HG02759 (cell line): Measurements from ENCODE around the gene ZNF784.
A peak's percentile ranks its signal among the peaks of the same experiment; 100 is the strongest.
"Not testable (repeated sequence)": the region's sequence is repeated elsewhere in the genome, so short reads cannot be mapped to it uniquely, and the experiment has no call there.

Experiments
- ATAC-seq: cut with Tn5 transposase; IDR thresholded peaks from one replicate; pipeline ENCODE4 v1.9.1; 2021; ENCODE audit warnings: mild to moderate bottlenecking, moderate library complexity; ENCODE audit not compliant: unreplicated experiment

Gene ZNF784

DNA sequence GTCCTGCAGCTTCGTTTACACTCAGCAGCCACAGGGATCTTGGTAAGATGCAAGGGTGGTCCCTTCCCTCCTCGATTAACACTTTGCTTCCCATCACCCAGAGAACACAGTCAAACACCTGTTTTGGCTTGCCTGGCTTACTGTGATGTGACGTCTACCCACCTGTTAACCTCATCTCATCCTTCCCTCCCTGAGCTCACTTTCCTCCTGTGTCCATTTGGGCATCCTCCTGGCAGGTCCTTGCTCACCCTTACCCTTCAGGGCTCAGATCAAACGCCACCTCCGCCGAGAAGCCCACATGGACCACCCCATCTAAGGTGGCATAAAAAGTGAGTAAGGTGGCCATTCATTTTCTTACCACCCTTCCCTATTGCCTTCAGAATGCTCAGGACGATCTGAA, 34.3 kb downstream of the ZNF784 start:
- ATAC-seq, result no peak

DNA sequence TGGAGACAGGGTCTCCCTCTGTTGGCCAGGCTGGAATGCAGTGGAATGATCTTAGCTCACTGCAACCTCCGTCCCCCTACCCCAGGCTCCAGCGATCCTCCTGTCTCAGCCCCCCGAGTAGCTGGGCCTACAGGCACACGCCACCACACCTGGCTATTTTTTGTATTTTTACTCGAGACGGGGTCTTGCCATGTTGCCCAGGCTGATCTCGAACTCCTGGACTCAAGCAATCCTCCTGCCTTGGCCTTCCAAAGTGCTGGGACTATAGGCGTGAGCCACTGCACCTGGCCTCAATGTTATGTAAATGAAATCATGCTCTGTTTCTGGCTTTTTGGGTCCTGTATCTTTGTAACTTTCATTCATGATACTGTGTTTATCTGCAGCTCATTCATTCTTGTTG, 35.6 kb downstream of the ZNF784 start:
- ATAC-seq, result no peak

DNA sequence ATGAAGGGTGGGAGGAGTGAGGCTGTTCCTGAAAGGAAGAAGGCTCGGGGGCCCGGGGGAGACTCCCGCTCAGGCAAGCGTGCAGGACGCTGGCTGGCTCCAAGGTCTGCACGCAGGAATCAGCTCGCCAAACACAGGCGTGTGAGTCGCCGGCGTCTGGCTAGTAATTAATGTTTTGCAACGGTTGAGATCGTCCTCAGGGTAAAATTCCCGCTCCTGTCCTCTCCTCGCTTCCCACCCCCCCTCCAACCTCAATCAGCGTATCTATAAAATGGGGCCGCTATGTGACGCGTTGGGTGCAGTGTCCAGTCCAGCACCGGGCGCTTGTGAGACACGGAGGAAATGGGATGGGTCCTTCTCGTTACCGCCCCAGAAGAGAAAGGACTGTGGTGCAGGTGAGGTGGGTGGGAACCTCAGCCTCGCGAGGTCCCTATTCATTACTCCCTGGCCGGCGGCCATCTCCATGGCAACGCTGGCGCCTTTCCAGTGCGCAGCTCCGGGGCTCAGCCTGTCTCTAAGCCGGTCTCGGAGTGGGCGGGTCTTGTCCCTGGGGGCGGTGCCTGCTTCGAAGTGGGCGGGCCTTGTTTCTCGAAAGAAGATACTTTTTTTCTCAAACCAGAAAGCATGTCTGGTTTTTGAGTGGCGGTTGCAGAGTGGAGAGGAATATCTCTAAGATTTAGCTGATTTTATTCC, 37.2 kb downstream of the ZNF784 start:
- peak; percentile 90 for ATAC-seq

DNA sequence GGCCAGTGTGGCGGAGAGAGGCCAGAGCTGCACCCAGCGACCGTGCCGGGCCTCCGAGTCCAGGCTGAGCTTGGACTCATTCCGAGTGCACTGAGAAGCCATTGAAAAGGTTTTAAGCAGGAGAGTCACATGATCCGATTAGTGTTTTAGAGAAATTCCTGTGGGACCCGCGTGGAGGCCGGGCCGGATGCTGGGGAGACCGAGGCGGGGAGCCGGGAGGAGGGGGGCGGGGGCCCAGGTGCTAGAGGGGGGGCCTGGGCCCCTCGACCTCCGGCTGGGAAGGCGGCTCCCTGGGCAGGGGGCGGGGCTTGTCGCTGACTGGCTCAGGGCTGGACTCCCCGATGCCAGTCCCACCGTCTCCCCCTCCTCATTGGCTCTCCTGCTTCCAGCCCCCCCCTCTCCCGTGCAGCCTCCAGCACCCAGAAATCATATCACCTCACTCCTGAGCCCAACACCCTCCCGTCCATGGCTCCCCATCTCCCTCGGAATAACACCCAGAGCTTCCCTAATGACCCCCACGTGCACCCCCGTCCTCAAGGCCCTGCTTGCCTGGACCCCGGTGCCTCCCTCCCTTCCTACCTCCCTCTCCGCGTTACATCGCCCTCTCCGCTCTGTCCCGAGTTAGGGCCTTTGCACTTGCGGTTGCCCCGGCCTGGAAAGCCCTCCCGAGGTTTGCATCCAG, 38.6 kb downstream of the ZNF784 start:
- no peak for ATAC-seq

DNA sequence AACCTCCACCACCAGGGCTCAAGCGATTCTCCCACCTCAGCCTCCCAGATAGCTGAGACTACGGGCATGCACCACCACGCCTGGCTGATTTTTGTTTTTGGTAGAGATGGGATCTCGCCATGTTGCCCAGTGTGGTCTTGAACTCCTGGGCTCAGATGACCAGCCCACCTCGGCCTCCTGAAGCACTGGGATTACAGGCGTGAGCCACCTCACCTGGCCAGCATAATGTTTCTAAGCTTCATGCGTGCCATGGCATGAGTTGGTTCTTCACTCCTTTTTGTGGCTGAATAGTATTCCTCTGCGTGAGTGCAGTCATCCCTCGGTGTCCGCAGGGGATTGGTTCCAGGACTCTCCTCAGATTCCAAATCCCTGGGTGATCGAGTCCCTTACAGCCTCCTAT, 39.5 kb downstream of the ZNF784 start:
- ATAC-seq, result no peak

DNA sequence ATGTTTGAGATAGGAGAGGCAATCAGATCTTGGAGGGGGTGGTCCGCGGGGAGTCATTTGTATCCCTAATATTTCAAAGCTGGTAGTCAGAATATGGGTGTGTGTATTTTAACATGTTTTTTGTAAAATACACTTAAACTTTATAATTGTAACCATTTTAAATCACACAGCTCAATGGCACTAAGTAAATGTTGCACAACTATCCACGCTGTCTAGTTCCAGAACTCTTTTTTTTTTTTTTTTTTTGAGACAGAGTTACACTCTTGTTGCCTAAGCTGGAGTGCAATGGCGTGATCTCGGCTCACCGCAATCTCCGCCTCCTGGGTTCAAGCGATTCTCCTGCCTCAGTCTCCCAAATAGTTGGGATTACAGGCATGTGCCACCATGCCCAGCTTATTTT, 40.5 kb downstream of the ZNF784 start:
- ATAC-seq, result not testable (repeated sequence)

DNA sequence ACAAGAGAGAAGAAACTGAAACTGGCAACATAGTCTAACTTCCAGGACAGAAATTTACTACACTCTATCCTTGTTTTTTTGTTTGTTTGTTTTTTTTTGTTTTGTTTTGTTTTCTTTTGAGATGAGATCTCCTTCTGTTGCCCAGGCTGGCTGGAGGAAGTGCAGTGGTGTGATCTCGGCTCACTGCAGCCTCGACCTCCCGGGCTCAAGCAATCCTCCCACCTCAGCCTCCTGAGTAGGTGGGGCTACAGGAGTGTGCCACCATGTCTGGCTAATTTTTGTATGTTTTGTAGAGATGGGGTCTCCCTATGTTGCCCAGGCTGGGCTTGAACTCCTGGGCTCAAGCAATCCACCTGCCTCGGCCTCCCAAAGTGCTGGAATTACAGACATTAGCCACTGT, 42.1 kb downstream of the ZNF784 start:
- not testable (repeated sequence) for ATAC-seq

DNA sequence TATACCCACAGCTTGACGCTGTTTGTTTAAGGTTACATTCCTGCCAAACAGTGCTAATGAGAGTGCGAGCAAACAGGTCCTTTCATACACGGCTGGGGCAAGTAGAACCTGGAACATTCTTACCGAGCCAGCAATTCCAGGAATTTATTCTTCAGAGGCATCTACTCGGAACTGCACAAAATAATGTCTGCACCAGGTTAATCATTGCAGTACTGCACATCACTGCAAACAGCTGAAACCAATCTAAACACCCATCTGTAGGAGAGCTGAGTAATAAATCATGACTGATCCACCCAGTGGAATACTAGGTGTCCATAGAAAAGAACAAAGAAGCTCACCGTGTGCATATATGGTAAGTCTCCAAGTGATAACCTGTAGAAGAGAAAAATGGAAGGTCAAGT, 42.5 kb downstream of the ZNF784 start:
- no peak for ATAC-seq

DNA sequence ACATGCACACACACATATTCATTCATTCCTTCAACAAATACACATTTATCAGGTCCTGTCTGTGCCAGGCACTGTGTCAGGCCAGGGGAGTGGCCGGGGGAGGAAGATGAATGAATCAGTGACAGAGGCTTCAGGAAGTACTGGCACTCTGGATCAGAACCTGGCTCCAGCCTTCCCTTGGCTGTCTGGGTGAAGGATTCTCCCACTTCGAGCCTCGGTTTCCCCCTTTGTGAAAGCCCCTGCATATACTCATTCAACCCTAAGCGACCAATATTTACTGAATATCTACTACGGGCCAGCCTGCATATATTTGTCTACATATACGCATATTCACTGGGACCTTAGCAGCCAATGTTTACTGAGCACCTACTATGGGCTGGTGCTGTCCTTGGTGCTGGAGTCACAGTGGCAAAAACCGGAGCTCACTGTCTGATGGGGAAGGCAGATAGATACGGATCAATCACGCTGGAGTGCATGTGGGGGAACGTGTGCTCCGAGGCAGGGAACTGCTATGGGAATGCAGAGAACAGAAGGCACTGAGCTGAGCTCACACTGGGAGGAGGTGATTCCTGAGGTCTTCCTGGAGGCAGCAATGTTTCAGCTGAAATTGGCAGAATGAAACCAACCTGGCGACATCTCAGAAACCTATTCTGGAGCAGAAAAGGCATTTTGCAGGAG, 43.1 kb downstream of the ZNF784 start:
- ATAC-seq, result no peak

DNA sequence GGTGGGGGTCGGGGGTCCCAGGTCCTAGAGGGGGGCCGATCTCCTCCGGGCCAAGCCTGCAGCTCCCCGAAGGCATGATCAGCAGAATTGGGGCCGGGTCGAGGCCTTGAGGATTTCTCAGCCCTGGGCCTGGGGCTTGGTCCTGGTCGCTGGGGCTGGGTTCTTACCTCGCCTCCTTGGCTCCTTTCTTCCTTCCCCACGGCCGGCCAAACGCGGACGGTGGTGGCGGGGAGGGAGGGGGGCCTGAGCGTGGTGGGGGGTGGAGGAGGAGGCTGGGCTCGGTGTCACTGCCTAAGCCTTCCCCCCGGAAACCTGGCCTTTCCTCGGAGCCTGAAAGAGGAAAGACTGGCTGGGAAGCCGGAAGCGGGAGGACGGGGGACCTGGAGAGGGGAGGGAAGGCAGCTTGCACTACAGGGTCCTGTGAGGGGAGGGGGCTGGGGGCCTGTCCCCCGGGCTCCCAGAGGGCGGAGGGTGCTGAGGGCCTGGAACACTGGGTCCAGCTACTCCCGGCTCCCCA, 43.7 kb downstream of the ZNF784 start, which contains the start of gene ZNF579:
ZNF579 (minus strand) TSS at position 221 of the 517 bp plus-strand sequence. CDS start 1,209 bp downstream, outside the sequence.
- ATAC-seq, result peak; percentile 64

DNA sequence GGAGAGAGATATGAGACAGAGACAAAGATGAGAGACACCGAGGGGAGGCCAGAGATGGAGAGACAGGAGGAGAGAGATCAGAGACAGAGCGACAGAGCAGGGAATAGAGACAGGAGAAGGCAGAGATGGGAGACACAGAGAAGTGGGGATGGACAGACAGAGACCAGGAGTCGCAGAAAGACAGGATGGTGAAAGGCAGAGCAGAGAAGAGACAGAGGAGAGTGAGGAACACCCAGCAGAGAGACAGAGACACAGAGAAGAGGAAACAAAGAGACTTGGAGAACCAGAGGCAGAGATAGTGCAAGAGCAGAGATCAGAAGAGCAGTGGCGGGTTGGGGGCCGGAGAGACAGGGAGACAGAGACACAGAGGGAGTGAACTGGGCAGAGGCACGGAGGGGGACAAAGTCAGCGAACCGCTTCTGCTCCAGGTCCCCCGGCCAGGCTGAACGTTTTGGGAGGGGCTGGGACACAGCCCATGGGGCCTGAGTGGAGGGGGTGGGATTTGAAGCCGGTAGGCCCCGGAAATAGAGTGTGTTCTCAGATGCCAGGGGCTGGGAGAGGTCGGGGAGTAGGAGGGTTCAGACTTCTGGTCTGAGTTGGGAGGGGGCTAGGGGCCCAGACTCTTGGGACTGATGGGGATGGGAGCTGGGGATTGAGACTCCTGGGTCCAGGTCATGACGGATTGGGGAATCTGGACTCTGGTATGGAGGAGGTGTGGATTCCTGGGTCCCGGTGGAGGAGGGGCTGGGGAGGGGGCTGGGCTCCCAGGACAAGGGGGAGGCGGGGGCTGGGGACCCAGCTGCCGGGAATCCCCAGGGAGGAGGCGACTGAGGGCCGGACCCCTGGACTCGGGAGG, 44.4 kb downstream of the ZNF784 start:
- peak; percentile 9 for ATAC-seq

DNA sequence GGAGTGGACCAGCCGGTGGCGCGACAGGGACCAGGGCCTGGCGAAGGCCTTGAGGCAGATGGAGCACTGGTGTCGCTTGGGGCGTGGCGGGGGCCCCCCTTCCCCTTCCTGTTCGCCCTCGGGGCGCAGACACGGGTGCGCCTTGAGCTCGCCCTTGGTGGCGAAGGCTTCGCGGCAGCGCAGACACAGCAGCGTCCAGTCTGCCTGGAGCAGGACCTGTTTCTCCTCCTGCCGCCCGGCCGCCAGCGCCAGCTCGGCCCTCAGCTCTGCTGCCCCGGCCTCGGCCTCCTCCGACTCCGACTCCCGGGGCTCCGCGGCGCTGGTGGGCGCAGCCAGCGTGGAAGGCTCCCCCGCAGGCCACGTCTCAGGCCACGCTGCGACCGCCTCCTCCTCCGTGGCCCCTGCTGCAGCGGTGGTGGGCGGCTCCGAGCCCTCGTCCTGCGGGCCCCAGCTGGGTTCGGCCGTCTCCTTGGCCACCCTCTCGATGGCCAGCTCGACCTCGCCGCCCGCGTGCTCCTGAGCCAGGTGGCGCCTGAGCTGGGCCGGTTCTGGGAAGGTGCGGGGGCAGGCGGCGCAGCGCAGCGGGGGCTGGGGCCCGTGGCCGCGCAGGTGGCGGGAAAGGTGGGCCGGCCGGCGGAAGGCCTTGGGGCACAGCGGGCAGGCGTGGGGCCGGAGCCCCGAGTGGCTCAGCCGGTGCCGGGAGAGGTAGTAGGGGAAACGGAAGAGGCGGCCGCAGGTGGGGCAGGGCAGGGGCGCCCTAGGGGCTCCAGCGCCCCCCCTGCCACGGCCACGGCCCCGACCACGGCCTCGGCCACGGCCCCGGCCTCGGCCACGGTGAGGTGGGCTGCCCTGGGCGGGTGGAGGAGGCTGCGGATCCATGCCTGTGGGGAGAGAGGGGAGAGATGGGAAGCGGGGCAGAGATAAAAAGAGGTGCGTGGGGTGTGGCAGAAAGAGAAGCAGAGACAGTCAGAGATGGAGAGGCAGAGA, 45.3 kb downstream of the ZNF784 start:
- no peak for ATAC-seq

DNA sequence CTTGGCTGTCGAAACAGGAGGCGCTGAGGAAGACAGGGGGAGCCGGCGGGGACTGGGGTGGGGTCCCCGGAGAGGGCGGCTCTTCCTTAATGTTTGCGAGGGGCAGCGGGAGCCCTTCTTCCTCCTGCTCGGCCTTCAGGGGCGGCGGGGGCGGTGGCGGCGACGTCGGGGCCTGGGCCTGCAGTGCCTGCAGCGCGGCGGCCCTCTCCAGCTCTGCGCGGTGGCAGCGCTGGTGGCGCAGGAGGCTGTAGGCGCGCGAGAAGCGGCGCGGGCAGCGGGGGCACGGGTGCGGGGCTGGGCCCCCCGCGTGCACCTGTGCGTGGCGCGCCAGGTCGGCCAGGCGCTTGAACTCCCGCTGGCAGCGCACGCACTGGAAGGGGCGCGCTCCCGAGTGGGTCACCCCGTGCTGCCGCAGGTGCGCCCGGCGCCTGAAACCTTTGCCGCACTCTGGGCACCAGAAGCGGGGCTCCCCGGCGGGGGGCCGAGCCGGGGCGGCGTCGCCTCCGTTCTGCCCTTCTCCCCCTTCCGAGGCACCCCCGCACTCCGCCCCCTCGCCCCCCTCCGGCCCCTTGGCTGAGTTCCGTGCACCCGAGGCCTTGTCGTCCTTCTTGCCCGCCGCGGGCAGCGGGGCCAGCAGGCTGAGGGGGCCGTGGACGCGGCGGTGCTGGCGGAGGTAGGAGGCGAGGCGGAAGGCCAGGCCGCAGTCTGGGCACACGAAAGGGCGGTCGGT, 46.2 kb downstream of the ZNF784 start:
- ATAC-seq, result no peak

DNA sequence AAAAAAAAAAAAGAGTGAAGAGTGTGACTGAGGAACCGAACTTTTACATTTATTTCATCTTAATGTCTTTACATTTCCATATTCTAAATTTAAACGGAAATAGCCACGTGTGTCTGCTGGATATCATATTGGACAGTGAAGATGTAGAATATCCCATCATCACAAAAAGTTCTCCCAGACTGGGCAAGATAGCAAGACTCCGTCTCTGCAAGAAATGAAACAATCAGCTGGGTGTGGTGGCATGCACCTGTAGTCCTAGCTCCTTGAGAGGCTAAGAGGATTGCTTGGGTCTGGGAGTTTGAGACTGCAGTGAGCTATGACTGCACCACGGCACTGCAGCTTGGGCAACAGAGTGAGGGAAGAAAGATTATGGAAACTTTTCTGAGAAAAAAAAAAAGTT, 47.6 kb downstream of the ZNF784 start:
- no peak for ATAC-seq

DNA sequence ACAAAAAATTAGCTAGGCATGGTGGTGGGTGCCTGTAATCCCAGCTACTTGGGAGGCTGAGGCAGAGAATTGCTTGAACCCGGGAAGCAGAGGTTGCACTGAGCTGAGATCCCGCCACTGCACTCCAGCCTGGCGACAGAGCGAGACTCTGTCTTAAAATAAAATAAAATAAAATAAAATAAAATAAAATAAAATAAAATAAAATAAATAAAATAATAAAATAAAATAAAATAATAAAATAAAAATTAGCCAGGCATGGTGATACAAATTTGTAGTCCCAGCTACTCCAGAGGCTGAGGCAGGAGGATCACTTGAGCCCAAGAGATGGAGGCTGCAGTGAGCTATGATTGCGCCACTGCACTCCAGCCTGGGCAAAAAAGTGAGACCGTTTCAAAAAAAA, 50.4 kb downstream of the ZNF784 start:
- ATAC-seq, result not testable (repeated sequence)
